ENCODE results near the gene ZNF524. TPM values are rescaled to one million over a fixed set of nuclear protein-coding genes. Genes with fewer than 3 reads are reported as not detected.

Gene ZNF524
- total and polyA plus RNA-seq, 10 of the 15 experiments (the other 5 are each of a cell fraction or from before 2014, with no cell fraction given) = 0.47 to 18.6 (median 12.4) TPM; not detected in 1

DNA sequence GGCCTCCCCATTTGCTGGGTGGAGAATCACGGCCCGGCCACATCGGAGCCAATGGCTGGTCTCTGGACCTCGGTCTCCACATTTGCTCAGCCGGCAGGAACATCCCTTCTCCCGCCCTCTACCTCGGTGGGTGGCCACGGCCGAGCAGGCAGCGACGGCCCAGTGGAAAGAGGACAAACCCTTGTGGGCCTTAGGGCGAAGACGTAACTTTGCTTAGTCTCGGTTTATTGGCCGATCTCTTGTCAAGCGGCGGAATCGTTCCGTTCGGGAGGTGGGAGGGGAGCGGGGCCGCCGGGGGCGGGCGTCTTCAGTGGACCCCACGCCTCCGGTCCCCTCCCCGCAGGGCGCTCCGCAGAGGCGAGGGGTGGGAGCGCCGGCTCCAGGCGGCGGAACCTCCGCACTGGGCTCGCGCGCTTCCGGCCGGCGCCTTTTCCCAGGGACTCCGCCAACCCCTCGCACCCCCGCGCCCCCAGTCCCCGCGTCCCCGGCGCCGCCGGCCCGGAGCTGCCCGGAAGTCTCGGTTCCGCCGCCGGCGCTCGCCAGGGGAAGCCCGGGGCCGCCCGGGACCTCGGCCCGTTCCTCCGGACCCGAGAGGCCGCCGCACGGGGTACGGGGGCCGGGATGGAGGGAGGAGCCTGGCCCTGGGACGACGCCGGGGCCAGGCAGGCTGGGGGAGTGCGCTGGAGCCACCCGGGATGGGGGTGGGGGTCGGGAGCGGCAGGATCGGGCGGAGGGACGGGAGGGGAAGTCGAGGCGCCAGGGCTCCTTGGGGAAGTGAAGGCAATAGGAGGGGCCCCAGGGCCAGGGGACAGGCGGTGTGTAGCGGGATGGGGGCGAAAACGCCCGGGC, 40.7 kb downstream of the ZNF524 start, which contains the start of gene ZNF580 (continued):
- TF ChIP-seq USF1 (IDR thresholded peaks at IDR 0.05; ENCODE audit: borderline replicate concordance, extremely low read length, insufficient read depth, low read depth, low read length) = no peak
- no peak for TF ChIP-seq RCOR1 (conservative IDR thresholded peaks at IDR 0.05; ENCODE audit: low read depth, low read length)
- no peak for TF ChIP-seq MXI1 (IDR thresholded peaks at IDR 0.05; ENCODE audit: low read depth, low read length)
- TF ChIP-seq POLR2A (IDR thresholded peaks at IDR 0.05; ENCODE audit: low read depth, low read length) = peak; percentile 65; the same call in 1 of the 2 replicates
- TF ChIP-seq, protein P1, sequence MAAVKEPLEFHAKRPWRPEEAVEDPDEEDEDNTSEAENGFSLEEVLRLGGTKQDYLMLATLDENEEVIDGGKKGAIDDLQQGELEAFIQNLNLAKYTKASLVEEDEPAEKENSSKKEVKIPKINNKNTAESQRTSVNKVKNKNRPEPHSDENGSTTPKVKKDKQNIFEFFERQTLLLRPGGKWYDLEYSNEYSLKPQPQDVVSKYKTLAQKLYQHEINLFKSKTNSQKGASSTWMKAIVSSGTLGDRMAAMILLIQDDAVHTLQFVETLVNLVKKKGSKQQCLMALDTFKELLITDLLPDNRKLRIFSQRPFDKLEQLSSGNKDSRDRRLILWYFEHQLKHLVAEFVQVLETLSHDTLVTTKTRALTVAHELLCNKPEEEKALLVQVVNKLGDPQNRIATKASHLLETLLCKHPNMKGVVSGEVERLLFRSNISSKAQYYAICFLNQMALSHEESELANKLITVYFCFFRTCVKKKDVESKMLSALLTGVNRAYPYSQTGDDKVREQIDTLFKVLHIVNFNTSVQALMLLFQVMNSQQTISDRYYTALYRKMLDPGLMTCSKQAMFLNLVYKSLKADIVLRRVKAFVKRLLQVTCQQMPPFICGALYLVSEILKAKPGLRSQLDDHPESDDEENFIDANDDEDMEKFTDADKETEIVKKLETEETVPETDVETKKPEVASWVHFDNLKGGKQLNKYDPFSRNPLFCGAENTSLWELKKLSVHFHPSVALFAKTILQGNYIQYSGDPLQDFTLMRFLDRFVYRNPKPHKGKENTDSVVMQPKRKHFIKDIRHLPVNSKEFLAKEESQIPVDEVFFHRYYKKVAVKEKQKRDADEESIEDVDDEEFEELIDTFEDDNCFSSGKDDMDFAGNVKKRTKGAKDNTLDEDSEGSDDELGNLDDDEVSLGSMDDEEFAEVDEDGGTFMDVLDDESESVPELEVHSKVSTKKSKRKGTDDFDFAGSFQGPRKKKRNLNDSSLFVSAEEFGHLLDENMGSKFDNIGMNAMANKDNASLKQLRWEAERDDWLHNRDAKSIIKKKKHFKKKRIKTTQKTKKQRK (IDR thresholded peaks at IDR 0.05; ENCODE audit: low read depth, low read length) = no peak
- no peak for TF ChIP-seq NBN (IDR thresholded peaks at IDR 0.05)
- TF ChIP-seq ZNF622 (IDR thresholded peaks at IDR 0.05) = no peak
- no peak for TF ChIP-seq MTA2 (IDR thresholded peaks at IDR 0.05; ENCODE audit: low read depth)
- TF ChIP-seq SMARCA5 (IDR thresholded peaks at IDR 0.05) = no peak
- 0 out of 2 replicates have a peak, but pooled peaks have one; percentile 39 for TF ChIP-seq BACH1 (IDR thresholded peaks at IDR 0.05; ENCODE audit: borderline replicate concordance)
- 0 out of 2 replicates have a peak, but pooled peaks have one; percentile 7 for TF ChIP-seq CREM (IDR thresholded peaks at IDR 0.05; ENCODE audit: low read depth)
- no peak for TF ChIP-seq PML (IDR thresholded peaks at IDR 0.05; ENCODE audit: low read length)
- no peak for TF ChIP-seq KDM1A (IDR thresholded peaks at IDR 0.05; ENCODE audit: borderline replicate concordance)
- no peak for TF ChIP-seq MEF2A (IDR thresholded peaks at IDR 0.05; ENCODE audit: insufficient read depth, low read depth, low read length)

Data from GM12878 (cell line).